SK-N-SH treated with all-trans-retinoic acid at 6 μM for 48 hours (cell line): ENCODE measurements around the gene NXPE1.

Experiments used
- ATAC-seq: fragments of 200-7000 bp; cut with Tn5 transposase; 3 replicates; pipeline ENCODE4 v1.9.1; 2020; ENCODE audit warnings: mild to moderate bottlenecking, moderate library complexity
- CSDC2 ChIP-seq: fragments of 250-450 bp; sonication (Bioruptor Pico); IDR thresholded peaks from 2 replicates; pipeline ENCODE4 v1.5.0; 2020; ENCODE audit warnings: mild to moderate bottlenecking, moderate library complexity
- CSRNP3 ChIP-seq: fragments of 250-450 bp; sonication (Bioruptor Pico); IDR thresholded peaks from 2 replicates; pipeline ENCODE4 v1.5.1; 2021; ENCODE audit warnings: mild to moderate bottlenecking, moderate library complexity
- GLIS3 ChIP-seq: fragments of 250-450 bp; sonication (Bioruptor Pico); IDR thresholded peaks from 2 replicates; pipeline ENCODE4 v1.5.0; 2020; ENCODE audit warnings: mild to moderate bottlenecking, moderate library complexity
- OSR1 ChIP-seq: fragments of 250-450 bp; sonication (Bioruptor Pico); IDR thresholded peaks from 2 replicates; pipeline ENCODE4 v1.8.0; 2022; ENCODE audit warnings: moderate library complexity, mild to moderate bottlenecking, inconsistent platforms
- POU6F1 ChIP-seq: fragments of 250-450 bp; sonication (Bioruptor Pico); IDR thresholded peaks from 2 replicates; pipeline ENCODE4 v1.8.0; 2021; ENCODE audit warnings: low read depth, mild to moderate bottlenecking, moderate library complexity, borderline replicate concordance
- PPARA ChIP-seq: fragments of 250-450 bp; sonication (Bioruptor Pico); IDR thresholded peaks from 2 replicates; pipeline ENCODE4 v1.5.0; 2020; ENCODE audit warnings: mild to moderate bottlenecking, borderline replicate concordance
- RARB ChIP-seq: fragments of 250-450 bp; sonication (Bioruptor Pico); IDR thresholded peaks from 2 replicates; pipeline ENCODE4 v1.8.0; 2021; ENCODE audit warnings: mild to moderate bottlenecking, moderate library complexity
- SNAI2 ChIP-seq: fragments of 250-450 bp; sonication (Bioruptor Pico); IDR thresholded peaks from 2 replicates; pipeline ENCODE4 v1.5.0; 2020; ENCODE audit warnings: mild to moderate bottlenecking, moderate library complexity
- TCF4 ChIP-seq: fragments of 250-450 bp; sonication (Bioruptor Pico); IDR thresholded peaks from 2 replicates; pipeline ENCODE4 v1.8.0; 2021; ENCODE audit warnings: mild to moderate bottlenecking, moderate library complexity, borderline replicate concordance
- TSHZ2 ChIP-seq: fragments of 250-450 bp; sonication (Bioruptor Pico); IDR thresholded peaks from 2 replicates; pipeline ENCODE4 v1.5.0; 2020; ENCODE audit warnings: mild to moderate bottlenecking, moderate library complexity
- ZFP3 ChIP-seq: fragments of 250-450 bp; sonication (Bioruptor Pico); IDR thresholded peaks from 2 replicates; pipeline ENCODE4 v1.5.0; 2020; ENCODE audit warnings: mild to moderate bottlenecking, moderate library complexity
- ZFP30 ChIP-seq: fragments of 450-650 bp; formaldehyde crosslinking; IDR thresholded peaks from 2 replicates; pipeline ENCODE4 v1.5.0; 2022; ENCODE audit warnings: mild to moderate bottlenecking, moderate library complexity
- ZNF70 ChIP-seq: fragments of 450-650 bp; formaldehyde crosslinking; IDR thresholded peaks from 2 replicates; pipeline ENCODE4 v1.5.0; 2020; ENCODE audit warnings: mild to moderate bottlenecking, moderate library complexity
- ZNF8 ChIP-seq: fragments of 450-650 bp; formaldehyde crosslinking; IDR thresholded peaks from 2 replicates; pipeline ENCODE4 v1.5.0; 2020; ENCODE audit warnings: mild to moderate bottlenecking, moderate library complexity

NXPE1 gene

GRCh38 chr11:114553642-114554041 is 6.0 kb downstream of the NXPE1 start (continued):
- TF ChIP-seq TSHZ2 (CRISPR knock-in tag) (no peak), ZFP3 (no peak), TCF4 (CRISPR knock-in tag) (no peak), GLIS3 (no peak), RARB (CRISPR knock-in tag) (no peak), POU6F1 (CRISPR knock-in tag) (no peak), ZNF70 (CRISPR knock-in tag) (no peak), PPARA (CRISPR knock-in tag) (no peak)

GRCh38 chr11:114551060-114551459 is 8.6 kb downstream of the NXPE1 start:
- no peak for ATAC-seq
- TF ChIP-seq PPARA (CRISPR knock-in tag) (no peak), ZNF8 (no peak), POU6F1 (CRISPR knock-in tag) (no peak), CSRNP3 (CRISPR knock-in tag) (no peak), OSR1 (no peak), TSHZ2 (CRISPR knock-in tag) (no peak), TCF4 (CRISPR knock-in tag) (no peak), ZFP30 (no peak)

GRCh38 chr11:114525682-114526081 is 34.0 kb downstream of the NXPE1 start:
- ATAC-seq: no peak
- TF ChIP-seq TSHZ2 (CRISPR knock-in tag) (no peak), SNAI2 (CRISPR knock-in tag) (no peak), ZNF8 (no peak), PPARA (CRISPR knock-in tag) (no peak), CSDC2 (CRISPR knock-in tag) (no peak)
